Peyer's patch (tissue), 4 donors: ENCODE data around the gene SLC8A2. TPM values are rescaled to one million over a fixed set of nuclear protein-coding genes. Genes with fewer than 3 reads are reported as not detected.
A peak's percentile ranks its signal among the peaks of the same experiment; 100 is the strongest.

ENCODE experiments used
- DNase-seq, 3 donors: peaks; one replicate each; pipeline ENCODE4 v3.0.0-alpha.2; 2017 to 2019
- H3K27ac ChIP-seq, 4 donors: fragments of 200-600 bp; sonication (generic); one replicate each; pipeline ENCODE4 v1.5.1; 2016 to 2019
- H3K27me3 ChIP-seq, 2 donors: fragments of 200-600 bp; sonication (generic); one replicate each; pipeline ENCODE4 v1.5.1; 2019
- H3K36me3 ChIP-seq, 3 donors: fragments of 200-600 bp; sonication (generic); one replicate each; pipeline ENCODE4 v1.5.1; 2016 to 2019
- H3K4me1 ChIP-seq, 4 donors: fragments of 200-600 bp; sonication (generic); one replicate each; pipeline ENCODE4 v1.5.1; 2016 to 2019
- H3K4me3 ChIP-seq, 4 donors: fragments of 200-600 bp; sonication (generic); 1 replicate in 3 of 4; 2 replicates in 1 of 4; pipeline ENCODE4 v1.5.1; 2016 to 2019; ENCODE audit warnings: mild to moderate bottlenecking in 1 of 4
- H3K9me3 ChIP-seq, 4 donors: fragments of 200-600 bp; sonication (generic); one replicate each; pipeline ENCODE4 v1.5.1; 2016 to 2019; ENCODE audit warnings: mild to moderate bottlenecking in 1 of 4
- CTCF ChIP-seq, 6 experiments: fragments of 450-650 bp in 4 of 6; fragments of 200-600 bp in 2 of 6; sonication (generic) in 1 of 6; IDR thresholded peaks; one replicate each; pipeline ENCODE4 v1.5.1; 2017 to 2019; ENCODE audit warnings: antibody characterized with exemption in 6 of 6, mild to moderate bottlenecking in 3 of 6, moderate library complexity in 1 of 6
- POLR2A ChIP-seq, 2 donors: fragments of 450-650 bp; IDR thresholded peaks; one replicate each; pipeline ENCODE4 v1.5.1; 2017; ENCODE audit warnings: antibody characterized with exemption in 2 of 2, mild to moderate bottlenecking in 2 of 2, moderate library complexity in 2 of 2
- total RNA-seq, 4 donors: library from RNA; depleted of rRNA; stranded (reverse); fragments of >200 nt; gene quantifications; one replicate each; pipeline ENCODE4 v1.1.0, GENCODE V29; 2016

Gene SLC8A2
- total RNA-seq, 4 donors from 2014 or later: 0.53 to 0.85 TPM; not detected in 2

GRCh38 chr19:47448360-47448727 is 23.3 kb downstream of the SLC8A2 start:
- Histone ChIP-seq H3K9me3 (peaks cover 0 to 7% (median 0%) of the 10 kb centered on the region in 4 donors), H3K27me3 (peaks cover 0 to 11% of the 10 kb centered on the region in 2 donors), H3K4me1 (peaks cover 0 to 26% (median 7%) of the 10 kb centered on the region in 4 donors), H3K36me3 (no peaks in the 10 kb centered on the region), H3K27ac (no peak overlapping the region), H3K4me3 (no peak overlapping the region)
- DNase-seq: no peak
- TF ChIP-seq CTCF (IDR thresholded peaks at IDR 0.05) (no peak), POLR2A (IDR thresholded peaks at IDR 0.05) (no peak)

GRCh38 chr19:47447470-47448359 is 24.0 kb downstream of the SLC8A2 start:
- Histone ChIP-seq H3K4me3 (peak overlapping the region in 2 of 4 donors; percentile 3 to 19), H3K27ac (no peak overlapping the region), H3K9me3 (peaks cover 0 to 7% (median 0%) of the 10 kb centered on the region in 4 donors), H3K4me1 (peaks cover 0 to 26% (median 7%) of the 10 kb centered on the region in 4 donors), H3K27me3 (peaks cover 0 to 11% of the 10 kb centered on the region in 2 donors), H3K36me3 (no peaks in the 10 kb centered on the region)
- TF ChIP-seq CTCF (IDR thresholded peaks at IDR 0.05): no peak
- no peak for TF ChIP-seq POLR2A (IDR thresholded peaks at IDR 0.05)
- DNase-seq: peak in 1 of 3 donors; percentile 69

GRCh38 chr19:47446534-47447469 is 24.9 kb downstream of the SLC8A2 start:
- Histone ChIP-seq H3K4me1 (peaks cover 0 to 26% (median 7%) of the 10 kb centered on the region in 4 donors), H3K36me3 (no peaks in the 10 kb centered on the region), H3K9me3 (peaks cover 0 to 7% (median 0%) of the 10 kb centered on the region in 4 donors), H3K4me3 (peak overlapping the region in 2 of 4 donors; percentile 3 to 19), H3K27me3 (peaks cover 0 to 11% of the 10 kb centered on the region in 2 donors), H3K27ac (no peak overlapping the region)
- peak in 1 of 3 donors; percentile 66 for DNase-seq
- no peak for TF ChIP-seq CTCF (IDR thresholded peaks at IDR 0.05)
- no peak for TF ChIP-seq POLR2A (IDR thresholded peaks at IDR 0.05)

- Histone ChIP-seq H3K27me3 (peaks cover 0 to 11% of the 10 kb centered on the region in 2 donors), H3K36me3 (no peaks in the 10 kb centered on the region), H3K9me3 (peaks cover 0 to 7% (median 0%) of the 10 kb centered on the region in 4 donors), H3K4me1 (peaks cover 0 to 26% (median 7%) of the 10 kb centered on the region in 4 donors), H3K27ac (no peak overlapping the region), H3K4me3 (no peak overlapping the region)
- no peak for TF ChIP-seq CTCF (IDR thresholded peaks at IDR 0.05)
- TF ChIP-seq POLR2A (IDR thresholded peaks at IDR 0.05): no peak
- DNase-seq: peak in 2 of 3 donors; percentile 68 to 72
Measured at GRCh38 chr19:47445937-47446402, 25.7 kb downstream of the SLC8A2 start.

GRCh38 chr19:47445527-47445926 is 26.2 kb downstream of the SLC8A2 start:
- no peak for TF ChIP-seq POLR2A (IDR thresholded peaks at IDR 0.05)
- Histone ChIP-seq H3K4me1 (peaks cover 0 to 26% (median 7%) of the 10 kb centered on the region in 4 donors), H3K27me3 (peaks cover 0 to 11% of the 10 kb centered on the region in 2 donors), H3K9me3 (peaks cover 0 to 7% (median 0%) of the 10 kb centered on the region in 4 donors), H3K27ac (no peak overlapping the region), H3K4me3 (no peak overlapping the region), H3K36me3 (no peaks in the 10 kb centered on the region)
- DNase-seq: no peak
